GM12801 (cell line): ENCODE results near the gene CENPC.

ENCODE experiments used
- TF ChIP-seq, protein P1 (sequence below): IDR thresholded peaks from one replicate; pipeline ENCODE4 v1.5.1; 2011; ENCODE audit warnings: control low read depth; ENCODE audit not compliant: insufficient read length; ENCODE audit errors: extremely low read depth

CENPC gene

DNA sequence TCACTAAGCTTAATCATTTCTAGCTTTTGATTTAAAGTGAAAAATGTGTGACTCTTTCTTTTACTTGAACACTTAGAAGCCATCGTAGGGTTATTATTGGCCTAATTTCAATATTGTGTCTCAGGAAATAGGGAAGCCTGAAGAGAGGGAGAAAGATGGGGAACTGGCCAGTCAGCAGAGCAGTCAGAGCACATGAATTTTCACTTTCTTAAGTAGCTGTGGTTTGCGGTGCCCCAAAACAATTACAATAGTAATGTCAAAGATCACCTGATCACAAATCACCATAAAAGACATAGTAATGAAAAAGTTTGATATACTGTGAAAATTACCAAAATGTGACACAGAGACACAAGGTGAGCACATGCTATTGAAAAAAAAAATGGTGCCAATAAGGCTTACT is 45.5 kb downstream of the CENPC start:
- TF ChIP-seq, protein P1, sequence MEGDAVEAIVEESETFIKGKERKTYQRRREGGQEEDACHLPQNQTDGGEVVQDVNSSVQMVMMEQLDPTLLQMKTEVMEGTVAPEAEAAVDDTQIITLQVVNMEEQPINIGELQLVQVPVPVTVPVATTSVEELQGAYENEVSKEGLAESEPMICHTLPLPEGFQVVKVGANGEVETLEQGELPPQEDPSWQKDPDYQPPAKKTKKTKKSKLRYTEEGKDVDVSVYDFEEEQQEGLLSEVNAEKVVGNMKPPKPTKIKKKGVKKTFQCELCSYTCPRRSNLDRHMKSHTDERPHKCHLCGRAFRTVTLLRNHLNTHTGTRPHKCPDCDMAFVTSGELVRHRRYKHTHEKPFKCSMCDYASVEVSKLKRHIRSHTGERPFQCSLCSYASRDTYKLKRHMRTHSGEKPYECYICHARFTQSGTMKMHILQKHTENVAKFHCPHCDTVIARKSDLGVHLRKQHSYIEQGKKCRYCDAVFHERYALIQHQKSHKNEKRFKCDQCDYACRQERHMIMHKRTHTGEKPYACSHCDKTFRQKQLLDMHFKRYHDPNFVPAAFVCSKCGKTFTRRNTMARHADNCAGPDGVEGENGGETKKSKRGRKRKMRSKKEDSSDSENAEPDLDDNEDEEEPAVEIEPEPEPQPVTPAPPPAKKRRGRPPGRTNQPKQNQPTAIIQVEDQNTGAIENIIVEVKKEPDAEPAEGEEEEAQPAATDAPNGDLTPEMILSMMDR, result no peak

DNA sequence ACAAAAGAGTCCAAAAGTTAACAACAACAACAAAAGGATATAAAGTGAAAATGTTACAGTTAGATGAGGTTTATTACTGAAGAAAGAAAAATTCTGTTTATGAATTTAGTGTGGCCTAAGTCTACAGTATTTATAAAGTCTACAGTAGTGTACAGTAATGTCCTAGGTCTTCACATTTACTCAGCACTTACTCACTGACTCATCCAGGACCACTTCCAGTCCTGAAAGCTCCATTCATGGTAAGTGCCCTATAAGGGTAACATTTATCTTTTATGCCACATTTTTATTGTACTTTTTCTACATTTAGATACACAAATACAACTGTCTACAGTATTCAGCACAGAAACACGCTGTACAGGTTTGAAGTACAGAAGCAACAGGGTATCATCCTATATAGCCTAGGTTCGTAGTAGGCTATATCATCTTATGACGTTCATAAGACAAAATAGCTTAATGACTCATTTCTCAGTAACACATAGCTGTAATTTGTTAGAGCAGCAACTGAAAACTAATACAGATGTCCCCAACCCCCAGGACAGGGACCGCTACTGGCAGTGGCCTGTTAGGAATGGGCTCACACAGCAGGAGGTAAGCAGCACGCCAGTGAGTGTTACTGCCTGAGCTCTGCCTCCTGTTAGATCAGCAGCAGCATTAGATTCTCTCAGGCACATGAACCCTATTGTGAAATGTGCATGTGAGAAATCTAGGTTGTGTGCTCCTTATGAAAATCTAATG is 61.3 kb downstream of the CENPC start:
- TF ChIP-seq, protein P1, result no peak

DNA sequence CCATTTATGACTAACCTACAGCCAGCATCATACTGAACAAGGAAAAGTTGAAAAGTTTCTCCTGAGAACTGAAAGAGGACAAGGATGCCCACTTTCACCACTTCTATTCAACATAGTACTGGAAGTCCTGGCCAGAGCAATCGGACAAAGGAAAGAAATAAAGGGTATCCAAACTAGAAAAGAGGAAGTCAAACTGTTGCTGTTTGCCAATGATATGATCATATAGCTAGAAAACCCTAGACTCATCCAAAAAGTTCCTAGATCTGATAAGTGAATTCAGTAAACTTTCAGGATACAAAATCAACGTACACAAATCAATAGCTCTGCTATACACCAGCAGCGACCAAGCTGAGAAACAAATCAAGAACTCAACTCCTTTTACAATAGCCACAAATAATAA is 64.5 kb downstream of the CENPC start:
- TF ChIP-seq, protein P1, result no peak

DNA sequence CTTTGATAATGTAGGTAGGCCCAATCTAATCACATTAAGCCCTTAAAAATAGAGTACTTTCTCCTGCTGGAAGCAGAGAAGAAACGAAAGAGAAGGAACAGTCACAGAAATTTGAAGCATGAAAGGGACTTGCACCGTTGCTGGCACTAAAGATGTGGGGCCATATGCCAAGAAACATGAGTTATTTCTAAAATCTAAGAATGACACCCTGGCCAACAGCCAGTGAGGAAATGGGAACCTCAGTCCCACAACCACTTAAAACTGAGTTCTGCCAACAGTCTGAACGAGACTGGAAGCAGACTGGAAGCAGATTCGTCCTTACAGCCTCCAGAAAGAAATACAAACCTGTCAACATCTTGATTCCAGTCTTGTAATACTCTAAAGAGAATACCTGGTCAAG is 70.1 kb downstream of the CENPC start:
- TF ChIP-seq, protein P1, result no peak

- TF ChIP-seq, protein P1, result no peak
Measured at GRCh38 chr4:67470871-67471270, 74.4 kb downstream of the CENPC start.

DNA sequence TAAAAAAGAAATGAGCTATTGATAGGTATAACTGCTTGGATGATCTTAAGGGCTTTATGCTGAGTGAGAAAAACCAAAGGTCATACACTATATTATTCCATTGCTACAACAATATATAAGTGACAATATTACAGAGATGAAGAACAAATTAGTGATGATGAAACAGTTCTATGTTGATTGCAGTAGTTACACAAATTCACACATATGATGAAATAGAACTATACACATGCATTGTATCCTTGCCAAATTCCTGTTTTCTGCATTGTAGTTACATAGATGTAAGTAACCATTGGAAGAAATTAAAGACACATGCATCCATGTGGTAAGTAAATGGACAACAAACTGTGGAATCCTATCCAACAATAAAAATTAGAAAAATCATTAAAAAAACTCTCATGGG is 76.5 kb downstream of the CENPC start:
- TF ChIP-seq, protein P1, result no peak

- TF ChIP-seq, protein P1, result no peak
Measured at GRCh38 chr4:67466751-67467150, 78.6 kb downstream of the CENPC start.

- TF ChIP-seq, protein P1, result no peak
Measured at GRCh38 chr4:67465763-67466052, 79.6 kb downstream of the CENPC start.
